ENCODE measurements around the gene NPPA.

NPPA gene

GRCh38 chr1:11880181-11880575 lies 32.6 kb upstream of the NPPA start:
- no peak overlapping the region for H3K4me3 ChIP-seq
- no peaks in the 10 kb centered on the region for H3K36me3 ChIP-seq (replicated peaks)
- no peak for DNase-seq (ENCODE audit: low spot score in 2 of 2)
- H3K4me1 ChIP-seq = no peaks in the 10 kb centered on the region
- in situ Hi-C loops (cut with MboI; ENCODE audit: low sequenced_read_pairs) = no loop called here
- H3K27me3 ChIP-seq (ENCODE audit: low read depth) = peaks cover 44% of the 10 kb centered on the region
- no peaks in the 10 kb centered on the region for H3K9me3 ChIP-seq

- in situ Hi-C loops (cut with MboI; ENCODE audit: low sequenced_read_pairs) = no loop called here
- DNase-seq (ENCODE audit: low spot score in 2 of 2) = no peak
- no peaks in the 10 kb centered on the region for H3K9me3 ChIP-seq
- H3K4me1 ChIP-seq = no peaks in the 10 kb centered on the region
- H3K4me3 ChIP-seq = no peak overlapping the region
- H3K36me3 ChIP-seq (replicated peaks) = no peaks in the 10 kb centered on the region
- H3K27me3 ChIP-seq (ENCODE audit: low read depth) = peaks cover 44% of the 10 kb centered on the region
Observed at GRCh38 chr1:11879311-11880180, 32.0 kb upstream of the NPPA start.

GRCh38 chr1:11878891-11879190 lies 31.3 kb upstream of the NPPA start:
- H3K27me3 ChIP-seq (ENCODE audit: low read depth) = peaks cover 42% of the 10 kb centered on the region
- DNase-seq (ENCODE audit: low spot score in 2 of 2) = no peak
- in situ Hi-C loops (cut with MboI; ENCODE audit: low sequenced_read_pairs) = no loop called here

GRCh38 chr1:11878081-11878890 lies 30.7 kb upstream of the NPPA start:
- no peak overlapping the region for H3K4me3 ChIP-seq
- DNase-seq (ENCODE audit: low spot score in 2 of 2) = no peak
- H3K4me1 ChIP-seq = no peaks in the 10 kb centered on the region
- no peaks in the 10 kb centered on the region for H3K36me3 ChIP-seq (replicated peaks)
- in situ Hi-C loops (cut with MboI; ENCODE audit: low sequenced_read_pairs) = no loop called here
- H3K27me3 ChIP-seq (ENCODE audit: low read depth) = peaks cover 40% of the 10 kb centered on the region
- no peaks in the 10 kb centered on the region for H3K9me3 ChIP-seq

More at GRCh38 chr1:11878891-11879190, 31.3 kb upstream of the NPPA start:
- Histone ChIP-seq H3K4me1 (no peaks in the 10 kb centered on the region), H3K4me3 (no peak overlapping the region), H3K9me3 (no peaks in the 10 kb centered on the region), H3K36me3 (replicated peaks) (no peaks in the 10 kb centered on the region)

- H3K36me3 ChIP-seq (replicated peaks) = no peaks in the 10 kb centered on the region
- in situ Hi-C loops (cut with MboI; ENCODE audit: low sequenced_read_pairs) = no loop called here
- peaks cover 41% of the 10 kb centered on the region for H3K27me3 ChIP-seq (ENCODE audit: low read depth)
- no peaks in the 10 kb centered on the region for H3K4me1 ChIP-seq
- no peak for DNase-seq (ENCODE audit: low spot score in 2 of 2)
- H3K9me3 ChIP-seq = no peaks in the 10 kb centered on the region
- no peak overlapping the region for H3K4me3 ChIP-seq
Observed at GRCh38 chr1:11877074-11877473, 29.5 kb upstream of the NPPA start.

- no peak for DNase-seq (ENCODE audit: low spot score in 2 of 2)
- no peaks in the 10 kb centered on the region for H3K36me3 ChIP-seq (replicated peaks)
- peaks cover 41% of the 10 kb centered on the region for H3K27me3 ChIP-seq (ENCODE audit: low read depth)
- H3K9me3 ChIP-seq = no peaks in the 10 kb centered on the region
- no peak overlapping the region for H3K4me3 ChIP-seq
- in situ Hi-C loops (cut with MboI; ENCODE audit: low sequenced_read_pairs) = no loop called here
- H3K4me1 ChIP-seq = no peaks in the 10 kb centered on the region
Observed at GRCh38 chr1:11875094-11875493, 27.5 kb upstream of the NPPA start.

- Histone ChIP-seq H3K4me3 (no peak overlapping the region), H3K36me3 (replicated peaks) (no peaks in the 10 kb centered on the region), H3K4me1 (no peaks in the 10 kb centered on the region), H3K9me3 (no peaks in the 10 kb centered on the region), H3K27me3 (ENCODE audit: low read depth) (peaks cover 38% of the 10 kb centered on the region)
- no peak for DNase-seq (ENCODE audit: low spot score in 2 of 2)
- in situ Hi-C loops (cut with MboI; ENCODE audit: low sequenced_read_pairs) = no loop called here
Observed at GRCh38 chr1:11874624-11875023, 27.0 kb upstream of the NPPA start.

- no peak for DNase-seq (ENCODE audit: low spot score in 2 of 2)
- no peak overlapping the region for H3K4me3 ChIP-seq
- in situ Hi-C loops (cut with MboI; ENCODE audit: low sequenced_read_pairs) = no loop called here
- no peaks in the 10 kb centered on the region for H3K9me3 ChIP-seq
- peaks cover 38% of the 10 kb centered on the region for H3K27me3 ChIP-seq (ENCODE audit: low read depth)
- H3K36me3 ChIP-seq (replicated peaks) = no peaks in the 10 kb centered on the region
- H3K4me1 ChIP-seq = no peaks in the 10 kb centered on the region
Observed at GRCh38 chr1:11874258-11874562, 26.6 kb upstream of the NPPA start.

GRCh38 chr1:11873395-11874257 lies 26.0 kb upstream of the NPPA start:
- Histone ChIP-seq H3K36me3 (replicated peaks) (no peaks in the 10 kb centered on the region), H3K9me3 (no peaks in the 10 kb centered on the region), H3K4me1 (no peaks in the 10 kb centered on the region), H3K27me3 (ENCODE audit: low read depth) (peaks cover 35% of the 10 kb centered on the region), H3K4me3 (no peak overlapping the region)
- in situ Hi-C loops (cut with MboI; ENCODE audit: low sequenced_read_pairs) = no loop called here
- no peak for DNase-seq (ENCODE audit: low spot score in 2 of 2)

- Histone ChIP-seq H3K4me1 (no peaks in the 10 kb centered on the region), H3K9me3 (no peaks in the 10 kb centered on the region), H3K27me3 (ENCODE audit: low read depth) (peaks cover 29% of the 10 kb centered on the region), H3K4me3 (no peak overlapping the region), H3K36me3 (replicated peaks) (no peaks in the 10 kb centered on the region)
- in situ Hi-C loops (cut with MboI; ENCODE audit: low sequenced_read_pairs) = no loop called here
- no peak for DNase-seq (ENCODE audit: low spot score in 2 of 2)
Observed at GRCh38 chr1:11872545-11872944, 25.0 kb upstream of the NPPA start.

GRCh38 chr1:11869650-11870207 lies 22.1 kb upstream of the NPPA start:
- in situ Hi-C loops (cut with MboI; ENCODE audit: low sequenced_read_pairs) = no loop called here
- no peaks in the 10 kb centered on the region for H3K9me3 ChIP-seq
- no peaks in the 10 kb centered on the region for H3K36me3 ChIP-seq (replicated peaks)
- peaks cover 21% of the 10 kb centered on the region for H3K27me3 ChIP-seq (ENCODE audit: low read depth)
- DNase-seq (ENCODE audit: low spot score in 2 of 2) = no peak
- H3K4me1 ChIP-seq = no peaks in the 10 kb centered on the region
- no peak overlapping the region for H3K4me3 ChIP-seq

GRCh38 chr1:11869104-11869503 lies 21.5 kb upstream of the NPPA start:
- in situ Hi-C loops (cut with MboI; ENCODE audit: low sequenced_read_pairs) = no loop called here
- peaks cover 21% of the 10 kb centered on the region for H3K27me3 ChIP-seq (ENCODE audit: low read depth)

GRCh38 chr1:11868331-11868980 lies 20.9 kb upstream of the NPPA start:
- Histone ChIP-seq H3K4me3 (no peak overlapping the region), H3K27me3 (ENCODE audit: low read depth) (peaks cover 21% of the 10 kb centered on the region), H3K4me1 (no peaks in the 10 kb centered on the region), H3K36me3 (replicated peaks) (no peaks in the 10 kb centered on the region), H3K9me3 (no peaks in the 10 kb centered on the region)
- in situ Hi-C loops (cut with MboI; ENCODE audit: low sequenced_read_pairs) = no loop called here
- no peak for DNase-seq (ENCODE audit: low spot score in 2 of 2)

More at GRCh38 chr1:11869104-11869503, 21.5 kb upstream of the NPPA start:
- no peaks in the 10 kb centered on the region for H3K9me3 ChIP-seq
- H3K4me1 ChIP-seq = no peaks in the 10 kb centered on the region
- DNase-seq (ENCODE audit: low spot score in 2 of 2) = no peak
- H3K36me3 ChIP-seq (replicated peaks) = no peaks in the 10 kb centered on the region
- no peak overlapping the region for H3K4me3 ChIP-seq
